Liver (tissue), 9 donors: Measurements from ENCODE around the gene DDX56. TPM values are rescaled to one million over a fixed set of nuclear protein-coding genes. Genes with fewer than 3 reads are reported as not detected.

ENCODE experiments used
- DNase-seq: peaks from one replicate; pipeline ENCODE4 v3.0.0-alpha.2; 2017; ENCODE audit warnings: low spot score
- H3K27ac ChIP-seq, 2 donors: one replicate each; pipeline ENCODE4 v1.7.0; 2013; ENCODE audit warnings: inconsistent platforms in 2 of 2, low read length in 2 of 2, control low read depth in 1 of 2, low read depth in 1 of 2, mild to moderate bottlenecking in 1 of 2
- H3K27me3 ChIP-seq, 4 donors: one replicate each; pipeline versions ENCODE4 v1.6.1 to v1.7.0; 2013; ENCODE audit warnings: low read length in 3 of 4, inconsistent platforms in 1 of 4, mild to moderate bottlenecking in 1 of 4, moderate library complexity in 1 of 4; ENCODE audit not compliant: control insufficient read depth in 4 of 4, insufficient read depth in 4 of 4
- H3K36me3 ChIP-seq, 4 donors: one replicate each; pipeline versions ENCODE4 v1.6.1 to v1.7.0; 2013; ENCODE audit warnings: low read length in 3 of 4, mild to moderate bottlenecking in 3 of 4, low read depth in 1 of 4, moderate library complexity in 1 of 4; ENCODE audit not compliant: control insufficient read depth in 4 of 4, insufficient read depth in 3 of 4
- H3K4me1 ChIP-seq, 4 donors: one replicate each; pipeline versions ENCODE4 v1.6.1 to v1.7.0; 2013; ENCODE audit warnings: low read length in 3 of 4, mild to moderate bottlenecking in 3 of 4, moderate library complexity in 1 of 4; ENCODE audit not compliant: control insufficient read depth in 4 of 4, insufficient read depth in 4 of 4
- H3K4me3 ChIP-seq, 3 donors: one replicate each; pipeline versions ENCODE4 v1.6.1 to v1.7.0; 2013; ENCODE audit warnings: low read length in 3 of 3, control low read depth in 1 of 3, low read depth in 1 of 3, mild to moderate bottlenecking in 1 of 3
- H3K9ac ChIP-seq, 2 donors: one replicate each; pipeline ENCODE4 v1.7.0; 2013; ENCODE audit warnings: low read length in 2 of 2, mild to moderate bottlenecking in 2 of 2, moderate library complexity in 2 of 2, control low read depth in 1 of 2, low read depth in 1 of 2
- H3K9me3 ChIP-seq, 4 donors: one replicate each; pipeline versions ENCODE4 v1.6.1 to v1.7.0; 2013; ENCODE audit warnings: low read length in 3 of 4; ENCODE audit not compliant: control insufficient read depth in 4 of 4
- EGR1 ChIP-seq, 2 donors: IDR thresholded peaks; 2 replicates each; pipeline ENCODE4 v1.6.1; 2016 to 2018; ENCODE audit warnings: antibody characterized with exemption in 2 of 2, low read depth in 2 of 2
- FOXA1 ChIP-seq: IDR thresholded peaks from 2 replicates; pipeline ENCODE4 v1.6.1; 2016; ENCODE audit warnings: antibody characterized with exemption
- FOXA2 ChIP-seq: IDR thresholded peaks from 2 replicates; pipeline ENCODE4 v1.6.1; 2016; ENCODE audit warnings: antibody characterized with exemption
- GABPA ChIP-seq, 2 donors: IDR thresholded peaks in 1 of 2; conservative IDR thresholded peaks in 1 of 2; 2 replicates each; pipeline ENCODE4 v1.6.1; 2016; ENCODE audit warnings: antibody characterized with exemption in 2 of 2, mild to moderate bottlenecking in 1 of 2, moderate library complexity in 1 of 2
- HNF4A ChIP-seq, 2 donors: conservative IDR thresholded peaks; 2 replicates each; pipeline ENCODE4 v1.6.1; 2016; ENCODE audit warnings: antibody characterized with exemption in 2 of 2, mild to moderate bottlenecking in 2 of 2
- HNF4G ChIP-seq: IDR thresholded peaks from 2 replicates; pipeline ENCODE4 v1.6.1; 2016; ENCODE audit warnings: antibody characterized with exemption
- JUND ChIP-seq, 2 donors: IDR thresholded peaks; 2 replicates each; pipeline ENCODE4 v1.6.1; 2016; ENCODE audit warnings: antibody characterized with exemption in 2 of 2
- NR2F2 ChIP-seq: IDR thresholded peaks from 2 replicates; pipeline ENCODE4 v1.6.1; 2016; ENCODE audit warnings: antibody characterized with exemption
- RAD21 ChIP-seq, 2 donors: IDR thresholded peaks; 2 replicates each; pipeline ENCODE4 v1.6.1; 2016; ENCODE audit warnings: antibody characterized with exemption in 2 of 2, mild to moderate bottlenecking in 2 of 2
- RXRA ChIP-seq, 2 donors: IDR thresholded peaks; 2 replicates each; pipeline ENCODE4 v1.6.1; 2017 to 2018; ENCODE audit warnings: antibody characterized with exemption in 2 of 2, mild to moderate bottlenecking in 1 of 2
- SP1 ChIP-seq: IDR thresholded peaks from 2 replicates; pipeline ENCODE4 v1.6.1; 2018; ENCODE audit warnings: antibody characterized with exemption, mild to moderate bottlenecking
- TAF1 ChIP-seq: conservative IDR thresholded peaks from 2 replicates; pipeline ENCODE4 v1.6.1; 2016; ENCODE audit warnings: antibody characterized with exemption, mild to moderate bottlenecking
- WGBS: extraction: QIAGEN DNeasy Blood & Tissue Kit; methylation state at CpG from one replicate; pipeline ENCODE4 v1.1.7; 2013; 5-methylcytosine and 5-hydroxymethylcytosine counted together
- polyA plus RNA-seq, 2 donors: library from polyadenylated mRNA; stranded (reverse) in 1 of 2; unstranded in 1 of 2; fragments of 200-250 nt in 1 of 2; fragments of >200 nt in 1 of 2; fragmentation: Nextera tagmentation in 1 of 2; extraction: Ambion mirVana in 1 of 2; gene quantifications; one replicate each; pipeline versions ENCODE4 v1.2.1 to v1.2.3, GENCODE V29; 2013 to 2015
- total RNA-seq, 2 donors: library from RNA; depleted of rRNA; stranded (reverse); fragments of >200 nt; gene quantifications; one replicate each; pipeline ENCODE4 v1.2.3, GENCODE V29; 2014
- TF ChIP-seq, protein P1 (sequence below): IDR thresholded peaks from 2 replicates; pipeline ENCODE4 v1.6.1; 2016; ENCODE audit warnings: antibody characterized with exemption
- TF ChIP-seq, protein P2 (sequence below): IDR thresholded peaks from 2 replicates; pipeline ENCODE4 v1.6.1; 2016; ENCODE audit warnings: antibody characterized with exemption
- TF ChIP-seq, protein P3 (sequence below): IDR thresholded peaks from 2 replicates; pipeline ENCODE4 v1.6.1; 2016; ENCODE audit warnings: antibody characterized with exemption, mild to moderate bottlenecking
- donor health status: healthy.
- donor health status: healthy.
- donor health status: healthy.
- donor health status: healthy.
- donor health status: healthy.

Gene DDX56
- total and polyA plus RNA-seq, 4 donors, result 24.3 to 42.1 (median 31.9) TPM

DNA sequence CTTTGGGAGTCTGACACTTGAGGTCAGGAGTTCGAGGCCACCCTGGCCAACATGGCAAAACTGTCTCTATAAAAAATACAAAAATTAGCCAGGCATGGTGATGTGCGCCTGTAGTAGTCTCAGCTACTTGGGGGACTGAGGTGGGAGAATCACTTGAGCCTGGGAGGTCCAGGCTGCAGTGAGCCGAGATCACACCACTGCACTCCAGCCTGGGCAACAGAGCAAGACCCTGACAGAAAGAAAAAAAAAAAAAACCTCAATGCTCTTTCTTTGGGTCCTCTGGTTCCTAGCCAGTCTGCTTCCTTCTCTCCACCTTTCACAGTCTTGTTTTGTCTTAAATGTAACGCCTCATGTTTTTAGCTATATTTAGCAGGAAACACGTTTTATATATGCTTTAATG is 42.1 kb upstream of the DDX56 start:
- Histone ChIP-seq H3K4me1 (peaks cover 0 to 4% (median 0%) of the 10 kb centered on the region in 4 donors), H3K9me3 (no peaks in the 10 kb centered on the region), H3K27ac (no peak overlapping the region)

DNA sequence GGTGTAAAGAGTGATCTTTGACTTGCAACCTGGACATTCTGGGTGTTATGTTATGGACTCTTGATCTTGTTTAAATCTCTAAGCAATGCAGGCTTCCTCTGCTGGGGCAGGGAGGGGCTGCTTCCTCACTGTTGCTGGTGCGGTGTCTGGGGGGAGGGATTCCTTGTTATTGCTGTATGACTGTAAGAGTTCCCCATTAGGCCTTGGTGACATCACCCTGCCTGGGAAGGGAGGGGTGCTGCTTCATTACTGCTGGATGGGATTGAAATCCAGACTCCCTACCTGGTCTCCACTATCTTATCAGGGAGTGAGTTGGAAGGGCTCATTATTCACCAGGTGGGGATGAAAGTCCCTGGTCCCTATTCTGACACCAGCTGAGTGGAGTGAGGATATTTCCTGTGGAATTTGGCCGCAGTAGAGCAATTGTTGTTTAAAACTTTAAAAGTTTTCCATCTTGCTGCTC is 41.5 kb upstream of the DDX56 start:
- no peaks in the 10 kb centered on the region for H3K27me3 ChIP-seq
- no peak overlapping the region for H3K27ac ChIP-seq
- no peaks in the 10 kb centered on the region for H3K36me3 ChIP-seq
- TF ChIP-seq, protein P1, sequence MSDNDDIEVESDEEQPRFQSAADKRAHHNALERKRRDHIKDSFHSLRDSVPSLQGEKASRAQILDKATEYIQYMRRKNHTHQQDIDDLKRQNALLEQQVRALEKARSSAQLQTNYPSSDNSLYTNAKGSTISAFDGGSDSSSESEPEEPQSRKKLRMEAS, result no peak
- TF ChIP-seq GABPA (IDR thresholded peaks at IDR 0.05 in 1 of 2, conservative IDR thresholded peaks at IDR 0.05 in 1 of 2), result no peak
- TF ChIP-seq FOXA2, result no peak
- no peak for TF ChIP-seq HNF4A (conservative IDR thresholded peaks at IDR 0.05)
- no peak for TF ChIP-seq NR2F2
- TF ChIP-seq, protein P2, sequence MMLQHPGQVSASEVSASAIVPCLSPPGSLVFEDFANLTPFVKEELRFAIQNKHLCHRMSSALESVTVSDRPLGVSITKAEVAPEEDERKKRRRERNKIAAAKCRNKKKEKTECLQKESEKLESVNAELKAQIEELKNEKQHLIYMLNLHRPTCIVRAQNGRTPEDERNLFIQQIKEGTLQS, result no peak
- no peak for TF ChIP-seq SP1
- no peak for TF ChIP-seq HNF4G
- TF ChIP-seq, protein P3, sequence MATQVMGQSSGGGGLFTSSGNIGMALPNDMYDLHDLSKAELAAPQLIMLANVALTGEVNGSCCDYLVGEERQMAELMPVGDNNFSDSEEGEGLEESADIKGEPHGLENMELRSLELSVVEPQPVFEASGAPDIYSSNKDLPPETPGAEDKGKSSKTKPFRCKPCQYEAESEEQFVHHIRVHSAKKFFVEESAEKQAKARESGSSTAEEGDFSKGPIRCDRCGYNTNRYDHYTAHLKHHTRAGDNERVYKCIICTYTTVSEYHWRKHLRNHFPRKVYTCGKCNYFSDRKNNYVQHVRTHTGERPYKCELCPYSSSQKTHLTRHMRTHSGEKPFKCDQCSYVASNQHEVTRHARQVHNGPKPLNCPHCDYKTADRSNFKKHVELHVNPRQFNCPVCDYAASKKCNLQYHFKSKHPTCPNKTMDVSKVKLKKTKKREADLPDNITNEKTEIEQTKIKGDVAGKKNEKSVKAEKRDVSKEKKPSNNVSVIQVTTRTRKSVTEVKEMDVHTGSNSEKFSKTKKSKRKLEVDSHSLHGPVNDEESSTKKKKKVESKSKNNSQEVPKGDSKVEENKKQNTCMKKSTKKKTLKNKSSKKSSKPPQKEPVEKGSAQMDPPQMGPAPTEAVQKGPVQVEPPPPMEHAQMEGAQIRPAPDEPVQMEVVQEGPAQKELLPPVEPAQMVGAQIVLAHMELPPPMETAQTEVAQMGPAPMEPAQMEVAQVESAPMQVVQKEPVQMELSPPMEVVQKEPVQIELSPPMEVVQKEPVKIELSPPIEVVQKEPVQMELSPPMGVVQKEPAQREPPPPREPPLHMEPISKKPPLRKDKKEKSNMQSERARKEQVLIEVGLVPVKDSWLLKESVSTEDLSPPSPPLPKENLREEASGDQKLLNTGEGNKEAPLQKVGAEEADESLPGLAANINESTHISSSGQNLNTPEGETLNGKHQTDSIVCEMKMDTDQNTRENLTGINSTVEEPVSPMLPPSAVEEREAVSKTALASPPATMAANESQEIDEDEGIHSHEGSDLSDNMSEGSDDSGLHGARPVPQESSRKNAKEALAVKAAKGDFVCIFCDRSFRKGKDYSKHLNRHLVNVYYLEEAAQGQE, result no peak
- no peak for TF ChIP-seq RAD21 (IDR thresholded peaks at IDR 0.05)
- no peak for TF ChIP-seq EGR1 (IDR thresholded peaks at IDR 0.05; ENCODE audit: low read depth in 2 of 2)
- peaks cover 0 to 4% (median 0%) of the 10 kb centered on the region in 4 donors for H3K4me1 ChIP-seq
- no peaks in the 10 kb centered on the region for H3K9me3 ChIP-seq
- DNase-seq, result no peak
- H3K9ac ChIP-seq, result no peak overlapping the region
- H3K4me3 ChIP-seq, result no peak overlapping the region
- 79% methylated on average over 2 of the region's 2 CpGs for WGBS

More for the DNA sequence above, 42.1 kb upstream of the DDX56 start:
- H3K9ac ChIP-seq, result no peak overlapping the region
- H3K27me3 ChIP-seq, result no peaks in the 10 kb centered on the region
- H3K4me3 ChIP-seq, result no peak overlapping the region
- H3K36me3 ChIP-seq, result no peaks in the 10 kb centered on the region
- 94% methylated on average over 5 of the region's 5 CpGs for WGBS
- no peak for DNase-seq
- TF ChIP-seq GABPA (IDR thresholded peaks at IDR 0.05 in 1 of 2, conservative IDR thresholded peaks at IDR 0.05 in 1 of 2) (no peak), HNF4G (no peak), EGR1 (IDR thresholded peaks at IDR 0.05; ENCODE audit: low read depth in 2 of 2) (no peak), TAF1 (no peak), NR2F2 (no peak), HNF4A (conservative IDR thresholded peaks at IDR 0.05) (no peak), RAD21 (IDR thresholded peaks at IDR 0.05) (no peak), RXRA (IDR thresholded peaks at IDR 0.05) (no peak), FOXA1 (no peak), JUND (IDR thresholded peaks at IDR 0.05) (no peak), SP1 (no peak)
- TF ChIP-seq, protein P1, result no peak
- TF ChIP-seq, protein P3, result no peak
